Measurements from ENCODE around the gene MAP2. TPM values are rescaled to one million over a fixed set of nuclear protein-coding genes. Genes with fewer than 3 reads are reported as not detected.

Gene MAP2
- total RNA-seq, 3 donors from 2014 or later = 8.2 to 18.6 (median 11.5) TPM

GRCh38 chr2:209469481-209469880 lies 45.6 kb downstream of the MAP2 start:
- no peak overlapping the region for H3K4me3 ChIP-seq
- DNase-seq (ENCODE audit: low spot score in 2 of 2) = no peak
- no peaks in the 10 kb centered on the region for H3K36me3 ChIP-seq
- no peak overlapping the region for H3K27ac ChIP-seq
- H3K4me1 ChIP-seq = no peaks in the 10 kb centered on the region
- no peaks in the 10 kb centered on the region for H3K9me3 ChIP-seq
- TF ChIP-seq POLR2A (IDR thresholded peaks at IDR 0.05) (no peak), POLR2AphosphoS5 (IDR thresholded peaks at IDR 0.05) (no peak), CTCF (IDR thresholded peaks at IDR 0.05) (no peak)
- intact Hi-C loops (cut with DNase I; ENCODE audit: low total_unique reads) = no loop called here
- no peaks in the 10 kb centered on the region for H3K27me3 ChIP-seq

- no peak overlapping the region for H3K27ac ChIP-seq
- no peak for DNase-seq (ENCODE audit: low spot score in 2 of 2)
- TF ChIP-seq CTCF (IDR thresholded peaks at IDR 0.05) = no peak
- TF ChIP-seq POLR2AphosphoS5 (IDR thresholded peaks at IDR 0.05) = no peak
- no peak for TF ChIP-seq POLR2A (IDR thresholded peaks at IDR 0.05)
- intact Hi-C loops (cut with DNase I; ENCODE audit: low total_unique reads) = no loop called here
- H3K36me3 ChIP-seq = no peaks in the 10 kb centered on the region
- H3K27me3 ChIP-seq = no peaks in the 10 kb centered on the region
- H3K9me3 ChIP-seq = no peaks in the 10 kb centered on the region
- no peak overlapping the region for H3K4me3 ChIP-seq
- H3K4me1 ChIP-seq = no peaks in the 10 kb centered on the region
Observed at GRCh38 chr2:209470466-209470865, 46.6 kb downstream of the MAP2 start.

- no peak for DNase-seq (ENCODE audit: low spot score in 2 of 2)
- no peaks in the 10 kb centered on the region for H3K27me3 ChIP-seq
- no peak overlapping the region for H3K4me3 ChIP-seq
- no peak for TF ChIP-seq POLR2A (IDR thresholded peaks at IDR 0.05)
- no peak for TF ChIP-seq POLR2AphosphoS5 (IDR thresholded peaks at IDR 0.05)
- intact Hi-C loops (cut with DNase I; ENCODE audit: low total_unique reads) = no loop called here
- H3K9me3 ChIP-seq = no peaks in the 10 kb centered on the region
- H3K4me1 ChIP-seq = no peaks in the 10 kb centered on the region
- H3K36me3 ChIP-seq = no peaks in the 10 kb centered on the region
- H3K27ac ChIP-seq = no peak overlapping the region
Observed at GRCh38 chr2:209471037-209471436, 47.2 kb downstream of the MAP2 start.

- H3K27ac ChIP-seq = no peak overlapping the region
Observed at GRCh38 chr2:209472112-209472832, 48.4 kb downstream of the MAP2 start.

GRCh38 chr2:209472871-209473270 lies 49.0 kb downstream of the MAP2 start:
- no peak for TF ChIP-seq POLR2A (IDR thresholded peaks at IDR 0.05)
- no peak for TF ChIP-seq POLR2AphosphoS5 (IDR thresholded peaks at IDR 0.05)
- no peak for TF ChIP-seq CTCF (IDR thresholded peaks at IDR 0.05)
- H3K27me3 ChIP-seq = no peaks in the 10 kb centered on the region
- H3K27ac ChIP-seq = no peak overlapping the region
- DNase-seq (ENCODE audit: low spot score in 2 of 2) = no peak
- no peaks in the 10 kb centered on the region for H3K9me3 ChIP-seq
- no peak overlapping the region for H3K4me3 ChIP-seq
- no peaks in the 10 kb centered on the region for H3K4me1 ChIP-seq
- intact Hi-C loops (cut with DNase I; ENCODE audit: low total_unique reads) = no loop called here
- no peaks in the 10 kb centered on the region for H3K36me3 ChIP-seq

More at GRCh38 chr2:209472112-209472832, 48.4 kb downstream of the MAP2 start:
- Histone ChIP-seq H3K9me3 (no peaks in the 10 kb centered on the region), H3K27me3 (no peaks in the 10 kb centered on the region), H3K36me3 (no peaks in the 10 kb centered on the region), H3K4me3 (no peak overlapping the region), H3K4me1 (no peaks in the 10 kb centered on the region)
- intact Hi-C loops (cut with DNase I; ENCODE audit: low total_unique reads) = no loop called here
- TF ChIP-seq CTCF (IDR thresholded peaks at IDR 0.05) (no peak), POLR2AphosphoS5 (IDR thresholded peaks at IDR 0.05) (no peak), POLR2A (IDR thresholded peaks at IDR 0.05) (no peak)
- no peak for DNase-seq (ENCODE audit: low spot score in 2 of 2)
